Panc1 (cell line): ENCODE results near the gene ICAM4. TPM values are rescaled to one million over a fixed set of nuclear protein-coding genes. Genes with fewer than 3 reads are reported as not detected.
A peak's percentile ranks its signal among the peaks of the same experiment; 100 is the strongest.

Experiments used
- ATAC-seq: fragments of 200-7000 bp; cut with Tn5 transposase; 2 replicates; pipeline ENCODE4 v1.9.1; 2020; ENCODE audit warnings: mild to moderate bottlenecking, moderate library complexity
- BruUV-seq: library from RNA; stranded (reverse); fragments of 400-500 nt; replicated peaks from 2 replicates; lab custom pipeline; 2021; lab: Mats Ljungman, UMichigan
- CTCF ChIA-PET: fragments of 300-600 bp; sonication (Branson Sonifier 250); formaldehyde crosslinking; loops from one replicate; lab custom pipeline; 2022; ENCODE audit warnings: antibody characterized with exemption; lab: Charles Lee
- POLR2A ChIA-PET: fragments of 300-600 bp; sonication (Branson Sonifier 250); formaldehyde crosslinking; loops from one replicate; lab custom pipeline; 2022; ENCODE audit warnings: antibody characterized with exemption; lab: Charles Lee
- DNase-seq: peaks from one replicate; pipeline ENCODE4 v3.0.0-alpha.2; 2010; ENCODE audit warnings: low read depth, low spot score
- H3K27ac ChIP-seq: 2 replicates; pipeline ENCODE4 v1.5.1; 2011; ENCODE audit warnings: mild to moderate bottlenecking, low read length, inconsistent platforms
- H3K27me3 ChIP-seq: fragments of 200-500 bp; sonication (Bioruptor generic); 2 replicates; pipeline ENCODE4 v1.6.0; 2014; ENCODE audit warnings: low read length, inconsistent platforms; ENCODE audit not compliant: control insufficient read depth, insufficient read depth
- H3K36me3 ChIP-seq: fragments of 200-500 bp; sonication (Bioruptor generic); 2 replicates; pipeline ENCODE4 v1.5.1; 2014; ENCODE audit warnings: inconsistent platforms, mild to moderate bottlenecking, low read length, moderate library complexity; ENCODE audit not compliant: control insufficient read depth, insufficient read depth
- H3K4me1 ChIP-seq: 2 replicates; pipeline ENCODE4 v1.5.1; 2011; ENCODE audit warnings: inconsistent platforms, mild to moderate bottlenecking, low read length, moderate library complexity; ENCODE audit not compliant: control insufficient read depth, insufficient read depth
- H3K4me3 ChIP-seq, 2 experiments: 2 replicates each; pipeline ENCODE4 v1.5.1; 2011 to 2012; ENCODE audit warnings: low read depth in 2 of 2, low read length in 2 of 2, mild to moderate bottlenecking in 2 of 2, inconsistent platforms in 1 of 2, moderate library complexity in 1 of 2
- H3K9me3 ChIP-seq: fragments of 200-500 bp; sonication (Bioruptor generic); 2 replicates; pipeline ENCODE4 v1.5.1; 2014; ENCODE audit warnings: low read depth, mild to moderate bottlenecking, inconsistent platforms, low read length, moderate library complexity; ENCODE audit not compliant: control insufficient read depth, insufficient read depth
- POLR2AphosphoS5 ChIP-seq: IDR thresholded peaks from 2 replicates; pipeline ENCODE4 v1.6.1; 2012; ENCODE audit warnings: mild to moderate bottlenecking, low read depth, low read length, moderate library complexity
- SIN3A ChIP-seq: IDR thresholded peaks from 2 replicates; pipeline ENCODE4 v1.6.1; 2012; ENCODE audit warnings: low read depth, mild to moderate bottlenecking, low read length, moderate library complexity, borderline replicate concordance; ENCODE audit not compliant: insufficient read depth
- TCF7L2 ChIP-seq: IDR thresholded peaks from 2 replicates; pipeline ENCODE4 v1.6.1; 2011; ENCODE audit warnings: mild to moderate bottlenecking, low read depth, low read length, inconsistent platforms
- in situ Hi-C: cut with HindIII; loops from 2 replicates; pipeline ENCODE4 v1.10.0; 2016; ENCODE audit warnings: low sequenced_read_pairs, low pct_unique_long_range_greater_than_20kb
- intact Hi-C: fragments of 100-400 bp; cut with micrococcal nuclease; formaldehyde crosslinking; loops from one replicate; pipeline ENCODE4 v1.10.0; 2022; ENCODE audit not compliant: unreplicated experiment
- total RNA-seq: library from RNA; stranded (reverse); gene quantifications from one replicate; pipeline ENCODE4 v1.2.1, GENCODE V29; 2021; ENCODE audit not compliant: unreplicated experiment
- TF ChIP-seq, protein P1 (sequence below): fragments of 450-650 bp; IDR thresholded peaks from 2 replicates; pipeline ENCODE4 v1.5.1; 2017; ENCODE audit warnings: mild to moderate bottlenecking
- TF ChIP-seq, protein P2 (sequence below), 2 experiments: IDR thresholded peaks; 2 replicates each; pipeline ENCODE4 v1.6.1; 2011 to 2012; ENCODE audit warnings: low read depth in 2 of 2, control low read depth in 1 of 2, low read length in 1 of 2, mild to moderate bottlenecking in 1 of 2, moderate library complexity in 1 of 2; ENCODE audit not compliant: insufficient read depth in 1 of 2

The ICAM4 gene
- total RNA-seq, 1 experiment from 2014 or later = 2.8 TPM

DNA sequence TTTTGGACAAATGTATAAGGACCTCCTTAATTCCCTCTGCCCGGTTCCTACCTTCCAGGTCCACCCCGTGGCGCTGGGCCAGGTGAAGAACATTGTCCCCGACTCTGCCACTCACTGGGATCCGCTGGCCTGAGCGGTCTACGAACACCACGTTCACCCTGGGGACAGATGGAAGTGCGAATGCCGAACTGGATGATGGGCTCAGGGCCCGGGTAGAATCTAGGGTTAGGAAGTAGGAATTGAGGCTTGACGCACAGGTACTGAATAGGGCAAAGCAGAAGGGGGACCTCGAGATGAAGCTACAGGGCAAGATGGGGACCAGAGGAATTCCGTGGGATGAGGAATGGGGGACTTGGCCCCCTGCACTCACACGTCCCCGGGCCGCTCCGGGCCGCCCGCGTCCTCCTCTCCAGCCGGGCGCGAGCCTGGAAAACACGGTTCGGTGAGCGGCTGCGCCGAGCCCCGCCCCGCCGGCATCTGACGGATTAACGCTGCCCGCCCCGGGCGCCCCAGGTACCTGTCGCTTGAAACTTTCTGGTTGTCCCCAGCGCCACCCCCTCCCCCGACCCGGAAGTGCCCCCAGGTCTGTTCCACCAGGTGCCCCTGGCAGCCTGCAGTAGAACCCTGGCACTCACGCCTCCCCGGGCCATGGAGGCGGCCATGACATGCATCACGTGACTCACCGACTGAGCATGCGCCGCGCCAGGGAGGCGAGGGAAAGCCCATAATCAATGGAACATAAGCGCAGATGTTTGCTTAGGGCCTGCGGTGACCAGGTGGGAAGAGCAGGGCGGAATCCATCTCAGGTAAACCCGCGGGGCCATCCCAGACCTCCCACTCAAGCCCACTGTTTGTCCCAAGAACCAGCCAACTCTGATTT lies 28.8 kb downstream of the ICAM4 start, which contains the start of gene FDX2:
TSS of gene FDX2 (minus strand) at position 681 of the 880 bp plus-strand sequence. CDS start at position 662, 19 bp downstream.
- H3K27me3 ChIP-seq = no peaks in the 10 kb centered on the region
- DNase-seq (no peak), ATAC-seq (peak; percentile 87)
- H3K4me3 ChIP-seq = peak within 1 kb of the TSS; percentile 61 to 78
- H3K9me3 ChIP-seq = no peaks in the 10 kb centered on the region
- intact Hi-C loops = no loop called here
- H3K4me1 ChIP-seq = peaks cover 6% of the 10 kb centered on the region
- POLR2A ChIA-PET = no interaction called here
- no TSS peak for BruUV-seq
- in situ Hi-C loops = no loop called here
- no peaks in the 10 kb centered on the region; the same call in 1 of the 2 replicates for H3K36me3 ChIP-seq
- CTCF ChIA-PET = no interaction called here
- TF ChIP-seq SIN3A = 0 out of 2 replicates have a peak, but pooled peaks have one; percentile 72
- TF ChIP-seq, protein P1, sequence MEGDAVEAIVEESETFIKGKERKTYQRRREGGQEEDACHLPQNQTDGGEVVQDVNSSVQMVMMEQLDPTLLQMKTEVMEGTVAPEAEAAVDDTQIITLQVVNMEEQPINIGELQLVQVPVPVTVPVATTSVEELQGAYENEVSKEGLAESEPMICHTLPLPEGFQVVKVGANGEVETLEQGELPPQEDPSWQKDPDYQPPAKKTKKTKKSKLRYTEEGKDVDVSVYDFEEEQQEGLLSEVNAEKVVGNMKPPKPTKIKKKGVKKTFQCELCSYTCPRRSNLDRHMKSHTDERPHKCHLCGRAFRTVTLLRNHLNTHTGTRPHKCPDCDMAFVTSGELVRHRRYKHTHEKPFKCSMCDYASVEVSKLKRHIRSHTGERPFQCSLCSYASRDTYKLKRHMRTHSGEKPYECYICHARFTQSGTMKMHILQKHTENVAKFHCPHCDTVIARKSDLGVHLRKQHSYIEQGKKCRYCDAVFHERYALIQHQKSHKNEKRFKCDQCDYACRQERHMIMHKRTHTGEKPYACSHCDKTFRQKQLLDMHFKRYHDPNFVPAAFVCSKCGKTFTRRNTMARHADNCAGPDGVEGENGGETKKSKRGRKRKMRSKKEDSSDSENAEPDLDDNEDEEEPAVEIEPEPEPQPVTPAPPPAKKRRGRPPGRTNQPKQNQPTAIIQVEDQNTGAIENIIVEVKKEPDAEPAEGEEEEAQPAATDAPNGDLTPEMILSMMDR = no peak
- TF ChIP-seq, protein P2, sequence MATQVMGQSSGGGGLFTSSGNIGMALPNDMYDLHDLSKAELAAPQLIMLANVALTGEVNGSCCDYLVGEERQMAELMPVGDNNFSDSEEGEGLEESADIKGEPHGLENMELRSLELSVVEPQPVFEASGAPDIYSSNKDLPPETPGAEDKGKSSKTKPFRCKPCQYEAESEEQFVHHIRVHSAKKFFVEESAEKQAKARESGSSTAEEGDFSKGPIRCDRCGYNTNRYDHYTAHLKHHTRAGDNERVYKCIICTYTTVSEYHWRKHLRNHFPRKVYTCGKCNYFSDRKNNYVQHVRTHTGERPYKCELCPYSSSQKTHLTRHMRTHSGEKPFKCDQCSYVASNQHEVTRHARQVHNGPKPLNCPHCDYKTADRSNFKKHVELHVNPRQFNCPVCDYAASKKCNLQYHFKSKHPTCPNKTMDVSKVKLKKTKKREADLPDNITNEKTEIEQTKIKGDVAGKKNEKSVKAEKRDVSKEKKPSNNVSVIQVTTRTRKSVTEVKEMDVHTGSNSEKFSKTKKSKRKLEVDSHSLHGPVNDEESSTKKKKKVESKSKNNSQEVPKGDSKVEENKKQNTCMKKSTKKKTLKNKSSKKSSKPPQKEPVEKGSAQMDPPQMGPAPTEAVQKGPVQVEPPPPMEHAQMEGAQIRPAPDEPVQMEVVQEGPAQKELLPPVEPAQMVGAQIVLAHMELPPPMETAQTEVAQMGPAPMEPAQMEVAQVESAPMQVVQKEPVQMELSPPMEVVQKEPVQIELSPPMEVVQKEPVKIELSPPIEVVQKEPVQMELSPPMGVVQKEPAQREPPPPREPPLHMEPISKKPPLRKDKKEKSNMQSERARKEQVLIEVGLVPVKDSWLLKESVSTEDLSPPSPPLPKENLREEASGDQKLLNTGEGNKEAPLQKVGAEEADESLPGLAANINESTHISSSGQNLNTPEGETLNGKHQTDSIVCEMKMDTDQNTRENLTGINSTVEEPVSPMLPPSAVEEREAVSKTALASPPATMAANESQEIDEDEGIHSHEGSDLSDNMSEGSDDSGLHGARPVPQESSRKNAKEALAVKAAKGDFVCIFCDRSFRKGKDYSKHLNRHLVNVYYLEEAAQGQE (IDR thresholded peaks at IDR 0.05; ENCODE audit: insufficient read depth in 1 of 2, low read depth in 2 of 2, low read length in 1 of 2) = no peak
- TF ChIP-seq TCF7L2 = no peak
- TF ChIP-seq POLR2AphosphoS5 = peak; percentile 86
- peak within 1 kb of the TSS; percentile 86 for H3K27ac ChIP-seq

DNA sequence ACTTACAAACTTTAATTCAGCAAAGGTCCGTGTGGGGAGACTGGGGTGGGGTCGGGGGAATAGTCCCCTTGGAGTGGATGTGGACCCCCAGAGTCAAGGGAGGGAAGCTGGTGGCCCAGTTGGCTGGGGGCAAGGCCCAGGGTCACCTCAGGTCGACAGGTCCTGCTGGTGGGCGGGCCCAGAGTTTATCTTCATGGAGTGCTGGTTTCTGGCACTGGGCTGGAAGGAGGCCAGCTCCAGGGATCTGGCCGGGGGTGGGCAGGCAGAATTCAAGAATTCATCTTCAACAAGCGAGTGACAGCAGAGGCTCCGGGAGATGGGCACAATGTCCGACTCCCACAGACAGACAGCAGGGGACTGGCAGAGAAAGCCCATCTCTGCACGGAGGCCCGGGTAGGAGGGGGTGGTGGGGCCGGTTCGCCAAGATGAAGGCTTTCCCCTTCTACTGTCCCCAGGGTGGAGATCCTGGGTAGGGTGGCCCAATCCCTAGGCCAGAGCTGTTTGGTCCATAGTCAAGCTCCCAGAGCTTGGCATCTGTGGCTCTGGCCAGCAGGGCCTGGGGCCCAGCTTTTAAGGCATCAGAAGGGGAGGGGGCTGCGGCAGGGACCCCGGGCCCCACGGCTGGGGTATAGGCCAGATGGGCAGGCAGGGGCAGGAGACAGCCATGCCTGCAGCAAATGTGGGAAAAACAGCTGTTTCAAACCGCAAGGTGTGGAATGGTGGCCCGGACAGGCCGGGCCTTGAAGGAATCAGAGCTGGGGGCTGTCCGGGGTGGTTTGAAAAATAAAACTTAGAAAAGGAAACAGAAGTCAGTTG lies 29.7 kb downstream of the ICAM4 start:
- no TSS peak for BruUV-seq
- TF ChIP-seq, protein P2 (IDR thresholded peaks at IDR 0.05; ENCODE audit: insufficient read depth in 1 of 2, low read depth in 2 of 2, low read length in 1 of 2) = no peak
- no peak for TF ChIP-seq TCF7L2
- TF ChIP-seq POLR2AphosphoS5 = no peak
- TF ChIP-seq SIN3A = no peak
- TF ChIP-seq, protein P1 = no peak
- in situ Hi-C loops (no loop called here), intact Hi-C loops (no loop called here)
- H3K27me3 ChIP-seq = no peaks in the 10 kb centered on the region
- ChIA-PET CTCF (no interaction called here), POLR2A (no interaction called here)
- no peaks in the 10 kb centered on the region; the same call in 1 of the 2 replicates for H3K36me3 ChIP-seq
- no peak for DNase-seq
- peak overlapping the region; percentile 61 to 78; a peak in 3 of 4 replicates for H3K4me3 ChIP-seq
- no peaks in the 10 kb centered on the region for H3K9me3 ChIP-seq
- peak; percentile 54; the same call in 1 of the 2 replicates for ATAC-seq
- peaks cover 6% of the 10 kb centered on the region for H3K4me1 ChIP-seq
- peak overlapping the region; percentile 86; the same call in 1 of the 2 replicates for H3K27ac ChIP-seq
